OCI-LY1 (cell line): ENCODE results near the gene LHFPL5.

Source experiments
- H2AFZ ChIP-seq: fragments of 200-600 bp; sonication (generic), shearing (Covaris generic); 2 replicates; pipeline ENCODE4 v1.6.0; 2014; ENCODE audit warnings: antibody characterized with exemption, mild to moderate bottlenecking, low read length
- H3F3A ChIP-seq: fragments of 200-600 bp; sonication (generic), shearing (Covaris generic); 2 replicates; pipeline ENCODE4 v1.6.0; 2014; ENCODE audit warnings: mild to moderate bottlenecking, antibody characterized with exemption, low read length, moderate library complexity; ENCODE audit not compliant: insufficient read depth
- H3K27ac ChIP-seq: fragments of 200-600 bp; sonication (generic); 2 replicates; pipeline ENCODE4 v1.5.1; 2014; ENCODE audit warnings: low read length, mixed run types, mild to moderate bottlenecking, low read depth; ENCODE audit not compliant: poor library complexity, severe bottlenecking
- H3K27me3 ChIP-seq: fragments of 200-600 bp; sonication (generic); 2 replicates; pipeline ENCODE4 v1.6.0; 2014; ENCODE audit warnings: antibody characterized with exemption, mild to moderate bottlenecking, low read length, moderate library complexity; ENCODE audit not compliant: insufficient read depth
- H3K36me3 ChIP-seq: fragments of 200-600 bp; sonication (generic); 2 replicates; pipeline ENCODE4 v1.6.1; 2014; ENCODE audit warnings: mild to moderate bottlenecking, antibody characterized with exemption, low read length, moderate library complexity, mixed read lengths; ENCODE audit not compliant: insufficient read depth
- H3K4me1 ChIP-seq: fragments of 200-600 bp; sonication (generic); 2 replicates; pipeline ENCODE4 v1.5.1; 2014; ENCODE audit warnings: mild to moderate bottlenecking, low read length, moderate library complexity; ENCODE audit not compliant: insufficient read depth, severe bottlenecking
- H3K4me2 ChIP-seq: fragments of 200-600 bp; sonication (generic), shearing (Covaris generic); 2 replicates; pipeline ENCODE4 v1.6.1; 2014; ENCODE audit warnings: low read length
- H3K4me3 ChIP-seq: fragments of 200-600 bp; sonication (generic); 2 replicates; pipeline ENCODE4 v1.5.1; 2014; ENCODE audit warnings: low read length, low read depth, mild to moderate bottlenecking, mixed read lengths; ENCODE audit not compliant: poor library complexity, severe bottlenecking
- H3K79me2 ChIP-seq: fragments of 200-600 bp; shearing (Covaris generic); 2 replicates; pipeline ENCODE4 v1.6.1; 2016; ENCODE audit warnings: mixed run types, low read length, mixed read lengths; ENCODE audit not compliant: insufficient read depth
- H3K9ac ChIP-seq: fragments of 200-600 bp; sonication (generic), shearing (Covaris generic); 2 replicates; pipeline ENCODE4 v1.6.1; 2014; ENCODE audit warnings: mild to moderate bottlenecking, low read length, mixed read lengths
- H3K9me2 ChIP-seq: fragments of 200-600 bp; sonication (generic), shearing (Covaris generic); 2 replicates; pipeline ENCODE4 v1.6.1; 2014; ENCODE audit warnings: low read depth, mild to moderate bottlenecking, low read length, mixed read lengths
- H3K9me3 ChIP-seq: fragments of 200-600 bp; shearing (Covaris generic); 2 replicates; pipeline ENCODE4 v1.6.1; 2014; ENCODE audit warnings: low read length, mixed read lengths
- H4K20me1 ChIP-seq: fragments of 200-600 bp; sonication (generic), shearing (Covaris generic); 2 replicates; pipeline ENCODE4 v1.6.0; 2016; ENCODE audit warnings: mild to moderate bottlenecking, low read length; ENCODE audit not compliant: insufficient read depth
- CTCF ChIP-seq: fragments of 200-600 bp; sonication (generic), shearing (Covaris generic); IDR thresholded peaks from 2 replicates; pipeline ENCODE4 v1.5.1; 2017; ENCODE audit warnings: mild to moderate bottlenecking, antibody characterized with exemption, low read length, moderate library complexity, mixed read lengths
- EZH2 ChIP-seq: fragments of 200-600 bp; sonication (generic), shearing (Covaris generic); IDR thresholded peaks from 2 replicates; pipeline ENCODE4 v1.8.0; 2017; ENCODE audit warnings: borderline replicate concordance, mixed run types, mild to moderate bottlenecking, antibody characterized with exemption, low read length, moderate library complexity, mixed read lengths

Gene LHFPL5

GRCh38 chr6:35781290-35781689 lies 23.9 kb upstream of the LHFPL5 start:
- no peak overlapping the region for H3K4me3 ChIP-seq
- H3K4me1 ChIP-seq: peaks cover 7% of the 10 kb centered on the region
- H3K9ac ChIP-seq: no peak overlapping the region
- H3F3A ChIP-seq: no peaks in the 10 kb centered on the region
- no peak for TF ChIP-seq EZH2
- no peaks in the 10 kb centered on the region for H3K36me3 ChIP-seq
- no peak overlapping the region for H3K4me2 ChIP-seq
- no peaks in the 10 kb centered on the region for H3K79me2 ChIP-seq
- no peaks in the 10 kb centered on the region for H4K20me1 ChIP-seq
- no peaks in the 10 kb centered on the region for H3K9me3 ChIP-seq
- no peaks in the 10 kb centered on the region for H3K9me2 ChIP-seq
- no peaks in the 10 kb centered on the region for H3K27me3 ChIP-seq
- H3K27ac ChIP-seq: no peak overlapping the region
- no peak overlapping the region for H2AFZ ChIP-seq

- H3K79me2 ChIP-seq: no peaks in the 10 kb centered on the region
- H3K4me1 ChIP-seq: no peaks in the 10 kb centered on the region
- no peak overlapping the region for H3K4me3 ChIP-seq
- no peak for TF ChIP-seq EZH2
- H3K27ac ChIP-seq: no peak overlapping the region
- H3K27me3 ChIP-seq: no peaks in the 10 kb centered on the region
- no peak overlapping the region for H3K9ac ChIP-seq
- no peak overlapping the region for H3K4me2 ChIP-seq
- H3K9me3 ChIP-seq: no peaks in the 10 kb centered on the region
- H4K20me1 ChIP-seq: no peaks in the 10 kb centered on the region
- H3F3A ChIP-seq: no peaks in the 10 kb centered on the region
- H3K36me3 ChIP-seq: no peaks in the 10 kb centered on the region
- no peaks in the 10 kb centered on the region for H3K9me2 ChIP-seq
- no peak overlapping the region for H2AFZ ChIP-seq
Observed at GRCh38 chr6:35782424-35782823, 22.7 kb upstream of the LHFPL5 start.

- no peaks in the 10 kb centered on the region for H3K9me2 ChIP-seq
- H3K9ac ChIP-seq: no peak overlapping the region
- H3K27ac ChIP-seq: no peak overlapping the region
- TF ChIP-seq EZH2 (no peak), CTCF (no peak)
- H3F3A ChIP-seq: no peaks in the 10 kb centered on the region
- H3K79me2 ChIP-seq: no peaks in the 10 kb centered on the region
- no peak overlapping the region for H2AFZ ChIP-seq
- no peaks in the 10 kb centered on the region for H3K4me1 ChIP-seq
- peaks cover 7% of the 10 kb centered on the region; the same call in 1 of the 2 replicates for H3K27me3 ChIP-seq
- H3K9me3 ChIP-seq: no peaks in the 10 kb centered on the region
- H3K4me3 ChIP-seq: no peak overlapping the region
- no peak overlapping the region for H3K4me2 ChIP-seq
- no peaks in the 10 kb centered on the region for H4K20me1 ChIP-seq
- H3K36me3 ChIP-seq: no peaks in the 10 kb centered on the region
Observed at GRCh38 chr6:35784200-35784599, 21.0 kb upstream of the LHFPL5 start.

- Histone ChIP-seq H3K27me3 (peaks cover 7% of the 10 kb centered on the region; the same call in 1 of the 2 replicates), H3K4me3 (no peak overlapping the region), H3F3A (no peaks in the 10 kb centered on the region), H3K4me2 (no peak overlapping the region), H4K20me1 (no peaks in the 10 kb centered on the region), H3K9me2 (no peaks in the 10 kb centered on the region), H3K36me3 (no peaks in the 10 kb centered on the region), H3K4me1 (no peaks in the 10 kb centered on the region), H3K9me3 (no peaks in the 10 kb centered on the region), H3K27ac (no peak overlapping the region), H3K9ac (no peak overlapping the region), H2AFZ (no peak overlapping the region), H3K79me2 (no peaks in the 10 kb centered on the region)
- no peak for TF ChIP-seq CTCF
- no peak for TF ChIP-seq EZH2
Observed at GRCh38 chr6:35786272-35786671, 18.9 kb upstream of the LHFPL5 start.
